ENCODE data around the gene CLEC16A. TPM values are rescaled to one million over a fixed set of nuclear protein-coding genes. Genes with fewer than 3 reads are reported as not detected.

Gene CLEC16A
- total and polyA plus RNA-seq, 9 of the 15 experiments (the other 6 are each of a cell fraction or from before 2014, with no cell fraction given), result 1.00 to 22.3 (median 10.0) TPM

- TF ChIP-seq CTCFL (IDR thresholded peaks at IDR 0.05; ENCODE audit: borderline replicate concordance, insufficient read depth, low read depth, low read length, poor library complexity, severe bottlenecking) (peak; percentile 93), SAFB2 (IDR thresholded peaks at IDR 0.05; ENCODE audit: borderline replicate concordance, low read depth, low read length, severe bottlenecking) (no peak), ZNF695 (CRISPR knock-in tag; IDR thresholded peaks at IDR 0.05) (no peak), YY1 (IDR thresholded peaks at IDR 0.05; ENCODE audit: borderline replicate concordance in 1 of 3, control insufficient read depth in 1 of 3, extremely low read depth in 1 of 3, insufficient read depth in 3 of 3, insufficient read length in 1 of 3, insufficient replicate concordance in 2 of 3, low read depth in 1 of 3, low read length in 2 of 3) (peak in 2 of 3 experiments; percentile 87 to 88), ZNF140 (CRISPR knock-in tag; IDR thresholded peaks at IDR 0.05) (no peak), POLR2A (conservative IDR thresholded peaks at IDR 0.05) (peak; percentile 70; the same call in 1 of the 2 replicates), SRSF9 (IDR thresholded peaks at IDR 0.05; ENCODE audit: borderline replicate concordance, low read depth, low read length) (no peak), ZBTB43 (CRISPR knock-in tag; IDR thresholded peaks at IDR 0.05) (no peak), MECOM (CRISPR knock-in tag; IDR thresholded peaks at IDR 0.05) (no peak), ESRRB (CRISPR knock-in tag; IDR thresholded peaks at IDR 0.05; ENCODE audit: borderline replicate concordance) (no peak), ZNF143 (CRISPR knock-in tag; IDR thresholded peaks at IDR 0.05) (peak; percentile 100), ZNF217 (CRISPR knock-in tag; IDR thresholded peaks at IDR 0.05) (no peak), SIRT6 (IDR thresholded peaks at IDR 0.05; ENCODE audit: low read depth, low read length) (no peak)
- TF ChIP-seq, protein P1, sequence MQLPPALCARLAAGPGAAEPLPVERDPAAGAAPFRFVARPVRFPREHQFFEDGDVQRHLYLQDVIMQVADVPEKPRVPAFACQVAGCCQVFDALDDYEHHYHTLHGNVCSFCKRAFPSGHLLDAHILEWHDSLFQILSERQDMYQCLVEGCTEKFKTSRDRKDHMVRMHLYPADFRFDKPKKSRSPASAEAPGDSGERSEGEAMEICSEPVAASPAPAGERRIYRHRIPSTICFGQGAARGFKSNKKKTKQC (CRISPR knock-in tag; IDR thresholded peaks at IDR 0.05), result no peak
- TF ChIP-seq, protein P2, sequence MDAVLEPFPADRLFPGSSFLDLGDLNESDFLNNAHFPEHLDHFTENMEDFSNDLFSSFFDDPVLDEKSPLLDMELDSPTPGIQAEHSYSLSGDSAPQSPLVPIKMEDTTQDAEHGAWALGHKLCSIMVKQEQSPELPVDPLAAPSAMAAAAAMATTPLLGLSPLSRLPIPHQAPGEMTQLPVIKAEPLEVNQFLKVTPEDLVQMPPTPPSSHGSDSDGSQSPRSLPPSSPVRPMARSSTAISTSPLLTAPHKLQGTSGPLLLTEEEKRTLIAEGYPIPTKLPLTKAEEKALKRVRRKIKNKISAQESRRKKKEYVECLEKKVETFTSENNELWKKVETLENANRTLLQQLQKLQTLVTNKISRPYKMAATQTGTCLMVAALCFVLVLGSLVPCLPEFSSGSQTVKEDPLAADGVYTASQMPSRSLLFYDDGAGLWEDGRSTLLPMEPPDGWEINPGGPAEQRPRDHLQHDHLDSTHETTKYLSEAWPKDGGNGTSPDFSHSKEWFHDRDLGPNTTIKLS (IDR thresholded peaks at IDR 0.05; ENCODE audit: borderline replicate concordance, low read depth), result peak; percentile 94
- TF ChIP-seq, protein P3, sequence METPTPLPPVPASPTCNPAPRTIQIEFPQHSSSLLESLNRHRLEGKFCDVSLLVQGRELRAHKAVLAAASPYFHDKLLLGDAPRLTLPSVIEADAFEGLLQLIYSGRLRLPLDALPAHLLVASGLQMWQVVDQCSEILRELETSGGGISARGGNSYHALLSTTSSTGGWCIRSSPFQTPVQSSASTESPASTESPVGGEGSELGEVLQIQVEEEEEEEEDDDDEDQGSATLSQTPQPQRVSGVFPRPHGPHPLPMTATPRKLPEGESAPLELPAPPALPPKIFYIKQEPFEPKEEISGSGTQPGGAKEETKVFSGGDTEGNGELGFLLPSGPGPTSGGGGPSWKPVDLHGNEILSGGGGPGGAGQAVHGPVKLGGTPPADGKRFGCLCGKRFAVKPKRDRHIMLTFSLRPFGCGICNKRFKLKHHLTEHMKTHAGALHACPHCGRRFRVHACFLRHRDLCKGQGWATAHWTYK (CRISPR knock-in tag; IDR thresholded peaks at IDR 0.05), result peak; percentile 56; the same call in 1 of the 2 replicates
- TF ChIP-seq, protein P4, sequence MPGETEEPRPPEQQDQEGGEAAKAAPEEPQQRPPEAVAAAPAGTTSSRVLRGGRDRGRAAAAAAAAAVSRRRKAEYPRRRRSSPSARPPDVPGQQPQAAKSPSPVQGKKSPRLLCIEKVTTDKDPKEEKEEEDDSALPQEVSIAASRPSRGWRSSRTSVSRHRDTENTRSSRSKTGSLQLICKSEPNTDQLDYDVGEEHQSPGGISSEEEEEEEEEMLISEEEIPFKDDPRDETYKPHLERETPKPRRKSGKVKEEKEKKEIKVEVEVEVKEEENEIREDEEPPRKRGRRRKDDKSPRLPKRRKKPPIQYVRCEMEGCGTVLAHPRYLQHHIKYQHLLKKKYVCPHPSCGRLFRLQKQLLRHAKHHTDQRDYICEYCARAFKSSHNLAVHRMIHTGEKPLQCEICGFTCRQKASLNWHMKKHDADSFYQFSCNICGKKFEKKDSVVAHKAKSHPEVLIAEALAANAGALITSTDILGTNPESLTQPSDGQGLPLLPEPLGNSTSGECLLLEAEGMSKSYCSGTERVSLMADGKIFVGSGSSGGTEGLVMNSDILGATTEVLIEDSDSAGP (CRISPR knock-in tag; IDR thresholded peaks at IDR 0.05), result no peak
These were observed at the start of gene CLEC16A (continued) for GRCh38 chr16:10944249-10945064.

Data from K562 (cell line).